GOT3 (cell line): ENCODE results near the gene ASB1.

ENCODE experiments used
- DNase-seq: peaks from one replicate; lab custom pipeline; 2025; ENCODE audit warnings: mixed read lengths; lab: John Stamatoyannopoulos, UW

Gene ASB1

DNA sequence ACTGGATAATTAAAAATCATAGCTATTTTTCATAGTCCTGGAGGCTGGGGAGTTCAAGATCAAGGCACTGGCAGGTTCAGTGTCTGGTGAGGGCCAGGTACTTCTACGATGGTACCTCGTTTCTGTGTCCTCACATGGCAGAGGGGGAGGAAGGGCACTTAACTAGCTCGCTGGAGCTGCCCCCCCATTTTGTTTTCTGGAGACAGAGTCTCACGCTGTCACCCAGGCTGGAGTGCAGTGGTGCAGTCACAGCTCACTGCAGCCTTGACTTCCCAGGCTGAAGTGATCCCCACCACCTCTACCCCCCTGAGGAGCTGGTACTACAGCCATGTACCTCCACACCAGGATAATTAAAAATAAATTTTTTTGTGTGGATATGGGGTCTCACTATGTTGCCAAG, 40.3 kb downstream of the ASB1 start:
- DNase-seq: no peak

GRCh38 chr2:238467792-238468191, 41.1 kb downstream of the ASB1 start:
- no peak for DNase-seq

DNA sequence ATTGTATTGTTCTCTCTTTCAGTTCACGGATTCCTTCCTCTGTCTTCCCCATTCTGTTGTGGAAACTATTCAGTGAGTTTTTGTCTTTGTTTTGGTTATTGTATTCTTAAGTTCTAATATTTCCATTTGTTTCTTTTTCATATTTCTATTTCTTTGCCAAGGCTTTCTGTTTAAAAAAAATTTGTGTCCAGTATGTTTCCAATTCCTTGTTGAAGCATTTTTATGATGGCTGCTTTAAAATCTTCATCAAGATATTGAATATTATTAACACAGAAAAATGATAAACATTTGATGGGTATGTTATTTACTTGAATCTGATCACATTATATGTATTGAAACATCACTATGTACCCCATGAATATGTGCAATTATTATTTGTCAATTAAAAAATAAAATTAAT, 42.4 kb downstream of the ASB1 start:
- no peak for DNase-seq

- no peak for DNase-seq
Observed at GRCh38 chr2:238473014-238473413, 46.3 kb downstream of the ASB1 start.

GRCh38 chr2:238473523-238473922, 46.8 kb downstream of the ASB1 start:
- DNase-seq: no peak

DNA sequence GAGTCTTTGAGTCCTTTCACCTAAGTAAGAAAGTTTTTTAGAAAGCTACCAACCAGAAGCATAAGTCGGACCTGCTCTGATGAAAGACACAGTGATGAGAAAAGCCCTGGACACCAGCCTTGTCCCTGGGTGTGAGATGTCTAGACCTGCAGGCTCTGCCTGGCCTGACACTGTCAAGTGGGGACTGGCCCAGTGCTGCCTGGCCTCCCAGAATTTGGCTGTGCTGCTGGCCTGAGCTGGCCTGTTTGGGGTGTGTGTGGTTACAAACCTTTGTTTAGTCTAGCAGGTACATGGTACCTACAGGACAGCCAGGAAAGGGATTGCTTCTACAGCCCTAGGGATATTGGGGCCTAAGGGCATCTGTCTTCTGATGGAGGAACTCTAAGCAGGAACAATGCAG, 48.3 kb downstream of the ASB1 start:
- no peak for DNase-seq

- DNase-seq: no peak
Observed at GRCh38 chr2:238475566-238475965, 48.8 kb downstream of the ASB1 start.

DNA sequence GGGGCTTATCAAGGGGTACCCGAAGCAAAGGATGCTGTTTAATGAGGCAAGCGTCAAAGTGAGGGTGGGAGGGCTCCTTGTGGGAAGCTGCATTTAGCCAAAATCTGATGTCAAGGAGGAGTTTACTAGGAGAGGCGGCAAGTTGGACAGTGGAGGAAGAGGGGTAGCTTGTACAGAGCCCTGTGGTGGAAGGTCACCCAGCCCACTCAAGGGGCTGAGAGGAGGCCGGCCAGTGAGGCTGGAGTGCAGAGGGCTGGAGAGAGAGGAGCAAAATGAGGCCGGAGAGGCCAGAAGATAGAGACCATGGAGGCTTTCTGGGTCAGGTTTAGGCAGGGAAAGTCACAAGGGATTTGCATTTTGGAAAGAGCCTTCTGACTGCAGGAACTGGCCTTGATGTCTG, 49.5 kb downstream of the ASB1 start:
- no peak for DNase-seq

DNA sequence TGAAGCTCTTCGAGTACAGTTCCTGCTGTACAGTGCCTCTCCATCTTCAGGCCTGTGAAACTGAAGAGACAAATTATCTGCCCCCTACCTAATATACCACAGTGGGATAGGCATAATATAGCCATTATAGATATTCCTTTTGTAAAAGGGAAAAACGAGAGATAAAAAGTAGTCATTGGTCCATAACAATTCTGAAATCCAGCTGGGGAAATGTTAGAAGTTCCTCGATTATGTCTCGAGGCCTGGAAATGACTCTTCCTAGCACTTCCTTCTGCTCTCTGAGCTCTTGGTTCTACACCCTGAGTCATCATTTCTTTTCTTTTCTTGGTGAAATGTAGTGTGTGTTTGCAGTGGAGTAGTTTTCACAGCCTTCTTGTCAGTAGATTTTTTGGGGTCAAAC, 51.5 kb downstream of the ASB1 start:
- DNase-seq: no peak

DNA sequence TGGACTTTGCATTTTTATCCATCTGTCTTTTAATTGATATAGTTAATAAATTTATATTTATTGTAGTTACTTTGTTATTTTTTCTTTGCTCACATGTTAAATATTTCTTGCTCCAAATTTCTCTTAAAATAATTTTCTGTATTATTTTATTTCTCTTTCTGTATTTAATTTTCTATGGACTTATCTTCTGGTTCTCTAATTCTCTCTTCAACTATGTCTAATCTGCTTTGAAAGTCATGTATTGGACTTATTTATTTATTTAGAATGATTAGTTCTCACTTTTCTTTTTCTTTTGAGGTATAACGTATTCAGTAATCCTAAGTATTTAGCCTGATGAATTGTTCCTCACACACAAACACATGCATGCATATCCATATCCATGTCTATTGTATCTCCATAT, 53.1 kb downstream of the ASB1 start:
- DNase-seq: no peak

- no peak for DNase-seq
Observed at GRCh38 chr2:238483021-238483420, 56.3 kb downstream of the ASB1 start.

GRCh38 chr2:238483656-238484055, 56.9 kb downstream of the ASB1 start:
- no peak for DNase-seq

- no peak for DNase-seq
Observed at GRCh38 chr2:238484522-238485452, 58.1 kb downstream of the ASB1 start.

GRCh38 chr2:238486123-238486848, 59.6 kb downstream of the ASB1 start:
- DNase-seq: no peak

GRCh38 chr2:238487134-238487533, 60.4 kb downstream of the ASB1 start:
- no peak for DNase-seq

GRCh38 chr2:238487652-238488346, 61.1 kb downstream of the ASB1 start:
- DNase-seq: no peak

GRCh38 chr2:238488347-238488826, 61.7 kb downstream of the ASB1 start:
- no peak for DNase-seq

DNA sequence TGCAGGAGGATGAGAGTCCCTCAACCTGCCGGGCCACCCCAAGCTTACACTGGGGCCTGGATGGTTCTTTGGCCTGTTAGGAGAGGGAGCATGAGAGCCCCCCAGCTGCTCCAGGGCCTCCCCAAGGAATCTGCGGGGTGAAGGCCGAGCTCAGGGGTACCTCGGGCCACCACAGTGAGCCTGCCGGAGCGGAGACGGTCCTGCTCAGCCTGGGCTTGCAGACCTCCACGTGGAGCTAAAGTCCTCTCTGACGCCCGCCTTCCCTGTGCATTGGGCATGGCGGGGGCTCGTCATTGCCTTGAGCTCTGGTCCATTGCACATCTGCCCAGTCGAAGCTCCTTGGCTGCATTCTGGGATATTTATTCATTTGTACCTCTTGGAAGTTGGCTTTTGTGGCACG, 62.7 kb downstream of the ASB1 start:
- no peak for DNase-seq

- DNase-seq: no peak
Observed at GRCh38 chr2:238489896-238490295, 63.2 kb downstream of the ASB1 start.

DNA sequence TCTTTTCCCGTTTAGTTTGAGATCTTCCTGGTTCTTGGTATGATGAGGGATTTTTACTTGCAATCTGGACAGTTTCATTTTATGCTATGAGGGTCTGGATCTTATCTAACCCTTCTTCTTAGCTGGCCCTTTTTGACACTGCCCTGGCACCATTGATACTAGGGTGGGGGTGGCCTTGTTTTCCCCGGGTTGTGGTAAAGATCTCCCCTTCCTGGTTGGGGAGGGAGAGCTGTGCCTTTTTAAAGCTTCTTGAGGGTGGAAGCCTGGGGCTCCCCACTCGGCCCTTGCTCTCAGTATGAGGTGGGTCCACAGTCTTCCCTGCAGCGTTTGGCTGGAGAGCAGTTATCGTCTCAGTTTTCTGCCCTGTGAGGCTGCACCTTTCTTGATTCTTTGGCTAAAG, 66.1 kb downstream of the ASB1 start:
- DNase-seq: no peak

DNA sequence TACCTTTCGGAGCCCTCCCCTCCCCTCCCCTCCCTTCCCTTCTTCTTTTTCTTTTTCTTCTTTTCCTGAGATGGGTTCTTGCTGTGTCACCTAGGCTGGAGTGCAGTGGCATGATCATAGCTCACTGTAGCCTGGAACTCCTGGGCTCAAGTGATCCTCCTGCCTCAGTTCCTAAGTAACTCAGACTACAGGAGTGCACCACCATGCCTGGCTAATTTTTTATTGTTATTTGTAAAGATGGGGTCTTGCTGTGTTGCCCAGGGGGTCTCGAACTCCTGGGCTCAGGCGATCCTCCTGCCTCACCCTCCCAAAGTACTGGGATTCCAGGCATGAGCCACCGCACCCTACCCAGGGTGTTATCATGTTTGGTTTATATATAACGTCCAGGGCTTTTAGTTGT, 66.7 kb downstream of the ASB1 start:
- DNase-seq: no peak

- no peak for DNase-seq
Observed at GRCh38 chr2:238493880-238494572, 67.3 kb downstream of the ASB1 start.
